ENCODE results near the gene ALOXE3. TPM values are rescaled to one million over a fixed set of nuclear protein-coding genes. Genes with fewer than 3 reads are reported as not detected.

ALOXE3 gene
- total RNA-seq, 1 donor from 2014 or later = not detected

GRCh38 chr17:8057691-8058114 is 60.6 kb downstream of the ALOXE3 start:
- H3K27ac Mint-ChIP-seq (ENCODE audit: unreplicated experiment) = no peak overlapping the region
- no peaks in the 10 kb centered on the region for H3K9me3 Mint-ChIP-seq (ENCODE audit: unreplicated experiment)
- no peaks in the 10 kb centered on the region for H3K36me3 Mint-ChIP-seq (ENCODE audit: unreplicated experiment)
- H3K4me3 Mint-ChIP-seq (ENCODE audit: unreplicated experiment) = no peak overlapping the region
- peaks cover 57% of the 10 kb centered on the region for H3K27me3 Mint-ChIP-seq (ENCODE audit: unreplicated experiment)
- TF ChIP-seq CTCF (IDR thresholded peaks at IDR 0.05) = peak; percentile 80
- DNase-seq (ENCODE audit: extremely low spot score, unreplicated experiment) = no peak
- peaks cover 14% of the 10 kb centered on the region for H3K4me1 Mint-ChIP-seq (ENCODE audit: unreplicated experiment)

GRCh38 chr17:8056976-8057625 is 61.2 kb downstream of the ALOXE3 start:
- no peak overlapping the region for H3K4me3 Mint-ChIP-seq (ENCODE audit: unreplicated experiment)
- H3K36me3 Mint-ChIP-seq (ENCODE audit: unreplicated experiment) = no peaks in the 10 kb centered on the region
- H3K9me3 Mint-ChIP-seq (ENCODE audit: unreplicated experiment) = no peaks in the 10 kb centered on the region
- H3K27me3 Mint-ChIP-seq (ENCODE audit: unreplicated experiment) = peaks cover 52% of the 10 kb centered on the region
- no peak for TF ChIP-seq CTCF (IDR thresholded peaks at IDR 0.05)
- no peak overlapping the region for H3K27ac Mint-ChIP-seq (ENCODE audit: unreplicated experiment)
- DNase-seq (ENCODE audit: extremely low spot score, unreplicated experiment) = no peak
- H3K4me1 Mint-ChIP-seq (ENCODE audit: unreplicated experiment) = peaks cover 8% of the 10 kb centered on the region

- Mint-ChIP-seq H3K27me3 (ENCODE audit: unreplicated experiment) (peaks cover 52% of the 10 kb centered on the region), H3K27ac (ENCODE audit: unreplicated experiment) (no peak overlapping the region), H3K4me1 (ENCODE audit: unreplicated experiment) (peaks cover 8% of the 10 kb centered on the region), H3K9me3 (ENCODE audit: unreplicated experiment) (no peaks in the 10 kb centered on the region), H3K4me3 (ENCODE audit: unreplicated experiment) (no peak overlapping the region), H3K36me3 (ENCODE audit: unreplicated experiment) (no peaks in the 10 kb centered on the region)
- DNase-seq (ENCODE audit: extremely low spot score, unreplicated experiment) = no peak
- no peak for TF ChIP-seq CTCF (IDR thresholded peaks at IDR 0.05)
These were observed 61.9 kb downstream of the ALOXE3 start for GRCh38 chr17:8056232-8056975.

- Mint-ChIP-seq H3K27ac (ENCODE audit: unreplicated experiment) (no peak overlapping the region), H3K36me3 (ENCODE audit: unreplicated experiment) (no peaks in the 10 kb centered on the region)
- DNase-seq (ENCODE audit: extremely low spot score, unreplicated experiment) = no peak
These were observed 62.5 kb downstream of the ALOXE3 start for GRCh38 chr17:8055851-8056231.

More at GRCh38 chr17:8055851-8056231, 62.5 kb downstream of the ALOXE3 start:
- TF ChIP-seq CTCF (IDR thresholded peaks at IDR 0.05) = no peak
- H3K4me1 Mint-ChIP-seq (ENCODE audit: unreplicated experiment) = peaks cover 8% of the 10 kb centered on the region
- H3K27me3 Mint-ChIP-seq (ENCODE audit: unreplicated experiment) = peaks cover 49% of the 10 kb centered on the region
- H3K4me3 Mint-ChIP-seq (ENCODE audit: unreplicated experiment) = no peak overlapping the region
- no peaks in the 10 kb centered on the region for H3K9me3 Mint-ChIP-seq (ENCODE audit: unreplicated experiment)
